Cardiac muscle cell (in vitro differentiated cells and primary cell): ENCODE measurements around the gene CALHM2. TPM values are rescaled to one million over a fixed set of nuclear protein-coding genes. Genes with fewer than 3 reads are reported as not detected.

Source experiments
- DNase-seq, 2 donors: peaks; one replicate each; pipeline versions ENCODE4 v3.0.0 to v3.0.0-alpha.2; 2010 to 2017; ENCODE audit warnings: low read depth in 1 of 2, low spot score in 1 of 2
- H3K27ac ChIP-seq: fragments of 200-600 bp; sonication (generic); 2 replicates; pipeline ENCODE4 v1.5.1; 2016
- H3K27me3 ChIP-seq: fragments of 200-600 bp; sonication (generic); 2 replicates; pipeline ENCODE4 v1.6.0; 2016; ENCODE audit warnings: control low read depth
- H3K36me3 ChIP-seq: fragments of 200-600 bp; sonication (generic); 2 replicates; pipeline ENCODE4 v1.5.1; 2016; ENCODE audit warnings: control low read depth
- H3K4me1 ChIP-seq: fragments of 200-600 bp; sonication (generic); 2 replicates; pipeline ENCODE4 v1.8.1; 2017; ENCODE audit warnings: low read depth, mild to moderate bottlenecking, mixed run types
- H3K4me3 ChIP-seq: fragments of 200-600 bp; sonication (generic); 2 replicates; pipeline ENCODE4 v1.5.1; 2016; ENCODE audit warnings: mild to moderate bottlenecking
- H3K9me3 ChIP-seq: fragments of 200-600 bp; sonication (generic); 2 replicates; pipeline ENCODE4 v1.5.1; 2017; ENCODE audit warnings: low read depth, mild to moderate bottlenecking, control low read depth
- polyA plus RNA-seq: library from polyadenylated mRNA; unstranded; fragments of >200 nt; fragmentation: Nextera tagmentation; extraction: Ambion mirVana; gene quantifications from 2 replicates; pipeline ENCODE4 v1.2.1, GENCODE V29; 2016
- total RNA-seq: library from RNA; depleted of rRNA; stranded (reverse); fragments of >200 nt; gene quantifications from 2 replicates; pipeline ENCODE4 v1.2.3, GENCODE V29; 2016
- TF ChIP-seq, protein P1 (sequence below): IDR thresholded peaks from 2 replicates; pipeline ENCODE4 v1.5.1; 2012; ENCODE audit warnings: low read depth, mild to moderate bottlenecking, low read length

Gene CALHM2
- total and polyA plus RNA-seq, 2 experiments from 2014 or later, result 1.1 to 3.7 TPM

DNA sequence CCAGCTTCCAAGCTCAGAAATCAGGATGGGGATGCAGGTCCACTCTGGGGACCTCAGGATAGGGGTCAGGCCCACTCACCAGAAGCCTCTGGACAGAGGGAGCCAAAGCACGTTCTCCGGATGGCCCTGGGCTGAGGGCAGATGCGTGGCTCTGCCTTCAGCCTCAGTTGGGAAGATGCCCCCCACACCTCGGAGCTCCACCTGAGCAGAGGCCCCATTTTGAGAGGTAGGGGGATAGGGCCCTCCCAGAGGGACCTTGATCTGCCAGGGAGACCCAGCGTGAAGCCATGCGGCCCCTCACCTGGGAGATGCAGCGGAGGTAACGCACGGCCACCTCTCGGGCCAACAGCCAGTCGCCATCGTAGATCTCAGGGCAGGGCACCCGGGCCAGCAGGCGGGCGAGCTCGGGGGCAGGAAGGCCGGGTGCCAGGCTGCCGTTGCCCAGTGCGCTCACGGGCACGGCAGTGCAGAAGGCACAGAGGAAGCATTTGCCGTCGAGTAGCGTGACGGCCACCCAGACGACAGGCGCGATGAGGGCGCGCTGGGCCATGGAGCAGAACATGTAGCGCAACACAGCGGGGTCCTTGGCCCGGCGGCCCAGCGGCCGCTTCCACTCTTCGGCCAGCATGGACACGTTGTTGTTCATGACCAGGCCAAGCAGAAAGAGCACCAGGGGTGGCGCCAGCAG, 5.9 kb upstream of the CALHM2 start:
- Histone ChIP-seq H3K27me3 (no peaks in the 10 kb centered on the region), H3K9me3 (no peaks in the 10 kb centered on the region), H3K4me3 (no peak overlapping the region), H3K4me1 (no peaks in the 10 kb centered on the region), H3K27ac (no peak overlapping the region), H3K36me3 (no peaks in the 10 kb centered on the region)
- DNase-seq, result no peak
- TF ChIP-seq, protein P1, sequence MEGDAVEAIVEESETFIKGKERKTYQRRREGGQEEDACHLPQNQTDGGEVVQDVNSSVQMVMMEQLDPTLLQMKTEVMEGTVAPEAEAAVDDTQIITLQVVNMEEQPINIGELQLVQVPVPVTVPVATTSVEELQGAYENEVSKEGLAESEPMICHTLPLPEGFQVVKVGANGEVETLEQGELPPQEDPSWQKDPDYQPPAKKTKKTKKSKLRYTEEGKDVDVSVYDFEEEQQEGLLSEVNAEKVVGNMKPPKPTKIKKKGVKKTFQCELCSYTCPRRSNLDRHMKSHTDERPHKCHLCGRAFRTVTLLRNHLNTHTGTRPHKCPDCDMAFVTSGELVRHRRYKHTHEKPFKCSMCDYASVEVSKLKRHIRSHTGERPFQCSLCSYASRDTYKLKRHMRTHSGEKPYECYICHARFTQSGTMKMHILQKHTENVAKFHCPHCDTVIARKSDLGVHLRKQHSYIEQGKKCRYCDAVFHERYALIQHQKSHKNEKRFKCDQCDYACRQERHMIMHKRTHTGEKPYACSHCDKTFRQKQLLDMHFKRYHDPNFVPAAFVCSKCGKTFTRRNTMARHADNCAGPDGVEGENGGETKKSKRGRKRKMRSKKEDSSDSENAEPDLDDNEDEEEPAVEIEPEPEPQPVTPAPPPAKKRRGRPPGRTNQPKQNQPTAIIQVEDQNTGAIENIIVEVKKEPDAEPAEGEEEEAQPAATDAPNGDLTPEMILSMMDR, result no peak

DNA sequence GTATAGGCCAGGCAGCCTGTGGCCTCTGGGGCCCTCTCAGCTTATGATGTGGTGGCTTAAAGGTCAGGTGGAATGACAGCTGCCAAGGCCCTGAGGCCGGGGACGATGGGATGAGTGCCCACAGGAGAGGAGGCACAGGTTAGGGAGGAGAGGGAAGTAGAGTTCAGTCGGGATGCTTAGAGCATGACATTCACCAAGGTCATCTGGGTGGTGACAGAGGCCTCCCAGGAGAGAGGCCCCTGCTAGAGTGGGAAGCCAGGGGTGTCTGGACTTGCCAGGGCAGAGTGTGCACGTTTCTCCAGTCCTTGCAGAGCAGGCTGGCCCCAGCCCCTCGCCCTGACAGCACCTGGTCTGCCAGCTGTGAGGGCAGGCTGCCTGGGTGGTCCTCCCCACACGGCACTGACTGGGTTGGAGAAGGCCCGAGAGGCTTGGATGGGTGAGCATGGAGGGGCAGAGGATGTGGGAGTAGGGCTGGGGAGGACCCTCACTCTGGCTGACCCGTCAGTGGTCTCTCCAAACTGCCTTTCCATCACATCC, 5.1 kb upstream of the CALHM2 start:
- TF ChIP-seq, protein P1, result no peak
- H3K9me3 ChIP-seq, result no peaks in the 10 kb centered on the region
- H3K36me3 ChIP-seq, result no peaks in the 10 kb centered on the region
- H3K4me3 ChIP-seq, result no peak overlapping the region
- H3K27ac ChIP-seq, result no peak overlapping the region
- H3K27me3 ChIP-seq, result no peaks in the 10 kb centered on the region
- H3K4me1 ChIP-seq, result no peaks in the 10 kb centered on the region
- no peak for DNase-seq

DNA sequence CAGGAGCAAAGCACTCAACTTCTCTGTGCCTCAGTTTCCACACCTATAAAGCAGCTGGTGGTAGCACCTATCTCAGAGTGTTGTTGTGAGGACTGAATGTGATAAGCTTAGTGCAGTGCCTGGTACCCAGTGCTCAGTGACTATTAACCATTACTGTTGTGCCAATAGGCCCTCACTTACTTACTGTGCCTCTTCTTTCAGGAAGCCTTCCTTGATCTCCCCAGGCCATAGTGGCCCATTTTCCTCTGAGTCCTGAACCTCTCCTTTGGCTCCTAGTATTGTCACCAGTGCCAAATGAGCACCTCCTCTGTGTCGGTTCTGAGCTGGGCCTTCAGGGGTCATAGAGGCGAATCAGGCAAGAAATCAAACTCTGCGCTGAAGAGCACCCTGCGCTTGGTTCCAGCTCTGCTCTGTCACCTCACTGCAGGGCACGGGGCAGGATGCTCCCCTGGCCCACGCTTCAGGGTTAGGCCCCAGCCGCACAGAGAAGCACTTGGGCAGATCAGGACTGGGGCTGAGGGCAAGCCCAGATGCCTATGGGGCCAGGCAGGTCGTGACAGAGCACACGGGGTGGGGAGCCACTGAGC, 4.0 kb upstream of the CALHM2 start:
- TF ChIP-seq, protein P1, result no peak
- Histone ChIP-seq H3K27ac (no peak overlapping the region), H3K4me3 (no peak overlapping the region), H3K27me3 (no peaks in the 10 kb centered on the region), H3K9me3 (no peaks in the 10 kb centered on the region), H3K36me3 (no peaks in the 10 kb centered on the region), H3K4me1 (no peaks in the 10 kb centered on the region)
- DNase-seq, result no peak

DNA sequence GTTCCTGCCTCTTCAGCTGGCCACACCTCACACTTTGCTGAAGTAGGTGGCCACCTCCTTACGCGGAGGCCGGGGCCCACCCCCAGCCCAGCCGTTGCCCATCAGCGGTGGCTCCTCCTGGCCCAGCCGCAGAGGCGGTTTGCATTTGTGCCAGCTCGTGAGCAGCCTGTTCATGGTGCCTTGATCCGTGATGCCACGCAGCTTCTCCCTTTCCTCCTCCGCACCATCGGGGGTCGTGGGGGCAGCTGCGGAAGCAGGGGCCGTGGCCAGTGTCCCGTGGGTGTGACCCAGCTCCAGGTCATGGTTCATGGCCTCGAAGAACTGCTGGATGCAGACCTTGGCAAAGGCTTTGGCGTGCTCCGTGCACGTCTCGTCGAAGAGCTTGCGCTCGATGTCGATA, 3.1 kb upstream of the CALHM2 start:
- DNase-seq, result no peak

GRCh38 chr10:103454026-103454425, 1.9 kb upstream of the CALHM2 start:
- H3K27me3 ChIP-seq, result no peaks in the 10 kb centered on the region
- no peak for DNase-seq
- no peak overlapping the region for H3K27ac ChIP-seq
- no peaks in the 10 kb centered on the region for H3K36me3 ChIP-seq
- no peaks in the 10 kb centered on the region for H3K4me1 ChIP-seq
- TF ChIP-seq, protein P1, result no peak
- H3K4me3 ChIP-seq, result no peak overlapping the region
- no peaks in the 10 kb centered on the region for H3K9me3 ChIP-seq

More for the DNA sequence above, 3.1 kb upstream of the CALHM2 start:
- TF ChIP-seq, protein P1, result no peak
- Histone ChIP-seq H3K9me3 (no peaks in the 10 kb centered on the region), H3K4me1 (no peaks in the 10 kb centered on the region), H3K27me3 (no peaks in the 10 kb centered on the region), H3K27ac (no peak overlapping the region), H3K36me3 (no peaks in the 10 kb centered on the region), H3K4me3 (no peak overlapping the region)
